Endothelial cell of umbilical vein (primary cell): ENCODE data around the gene SLC7A4. TPM values are rescaled to one million over a fixed set of nuclear protein-coding genes. Genes with fewer than 3 reads are reported as not detected.

Experiments
- BruUV-seq: library from RNA; stranded (reverse); fragments of 400-500 nt; replicated peaks from 2 replicates; lab custom pipeline; 2021; lab: Mats Ljungman, UMichigan
- CTCF ChIA-PET: fragments of 300-600, 350-600 bp; sonication (Branson Sonifier 250); formaldehyde crosslinking; loops from one replicate; lab custom pipeline; 2021; ENCODE audit warnings: antibody characterized with exemption, inconsistent platforms; lab: Charles Lee
- POLR2A ChIA-PET: fragments of 300-600, 350-600 bp; sonication (Branson Sonifier 250); formaldehyde crosslinking; loops from one replicate; lab custom pipeline; 2021; ENCODE audit warnings: antibody characterized with exemption, inconsistent platforms; lab: Charles Lee
- DNase-seq: peaks from one replicate; pipeline ENCODE4 v3.0.0-alpha.2; 2011; ENCODE audit warnings: low read depth, low spot score
- FAIRE-seq: peaks from 2 replicates; lab custom pipeline; 2011; peaks lifted over from hg19 to GRCh38; lab: Jason Lieb, UNC
- H2AFZ ChIP-seq: 2 replicates; pipeline ENCODE4 v1.6.0; 2012; ENCODE audit warnings: low read depth, low read length, control low read depth, inconsistent platforms
- H3K27ac ChIP-seq: 2 replicates; pipeline ENCODE4 v1.5.1; 2011; ENCODE audit warnings: low read depth, mild to moderate bottlenecking, control low read depth, low read length, moderate library complexity; ENCODE audit not compliant: insufficient read depth
- H3K27me3 ChIP-seq, 2 experiments: 2 replicates each; pipeline versions ENCODE4 v1.6.0 to v1.6.1; 2011; ENCODE audit warnings: low read length in 2 of 2, mixed read lengths in 1 of 2; ENCODE audit not compliant: control insufficient read depth in 2 of 2, insufficient read depth in 2 of 2
- H3K36me3 ChIP-seq, 2 experiments: 2 replicates in 1 of 2; 3 replicates in 1 of 2; pipeline ENCODE4 v1.5.1; 2011; ENCODE audit warnings: low read length in 2 of 2, mild to moderate bottlenecking in 1 of 2, moderate library complexity in 1 of 2; ENCODE audit not compliant: control insufficient read depth in 2 of 2, insufficient read depth in 2 of 2; ENCODE audit errors: extremely low read depth in 1 of 2
- H3K4me1 ChIP-seq: 3 replicates; pipeline ENCODE4 v1.5.1; 2011; ENCODE audit warnings: mild to moderate bottlenecking, low read length; ENCODE audit not compliant: control insufficient read depth, insufficient read depth; ENCODE audit errors: extremely low read depth
- H3K4me2 ChIP-seq: 2 replicates; pipeline ENCODE4 v1.6.1; 2011; ENCODE audit warnings: low read length, control low read depth, mixed read lengths; ENCODE audit not compliant: insufficient read depth
- H3K4me3 ChIP-seq, 3 experiments: fragments of 200-600 bp in 1 of 3; sonication (generic), shearing (Covaris generic) in 1 of 3; replicated peaks in 1 of 3; 2 replicates each; pipeline ENCODE4 v1.5.1; 2011 to 2016; ENCODE audit warnings: control low read depth in 3 of 3, low read length in 3 of 3, mild to moderate bottlenecking in 2 of 3, inconsistent platforms in 1 of 3, low read depth in 1 of 3, moderate library complexity in 1 of 3; ENCODE audit not compliant: insufficient read depth in 1 of 3
- H3K79me2 ChIP-seq: 2 replicates; pipeline ENCODE4 v1.6.0; 2012; ENCODE audit warnings: low read length, inconsistent platforms; ENCODE audit not compliant: control insufficient read depth, insufficient read depth
- H3K9ac ChIP-seq: replicated peaks from 2 replicates; pipeline ENCODE3; 2011; ENCODE audit warnings: low read length, control low read depth; ENCODE audit not compliant: insufficient read depth; ENCODE audit errors: extremely low read depth
- H3K9me1 ChIP-seq: replicated peaks from 3 replicates; pipeline ENCODE4 v1.6.0; 2011; ENCODE audit warnings: mild to moderate bottlenecking, low read length; ENCODE audit not compliant: control insufficient read depth, insufficient read depth; ENCODE audit errors: extremely low read depth
- H3K9me3 ChIP-seq: replicated peaks from 2 replicates; pipeline ENCODE4 v1.5.1; 2012; ENCODE audit warnings: low read length, inconsistent platforms; ENCODE audit not compliant: control insufficient read depth, insufficient read depth
- H4K20me1 ChIP-seq: replicated peaks from 2 replicates; pipeline ENCODE3; 2011; ENCODE audit warnings: mild to moderate bottlenecking, low read length; ENCODE audit not compliant: control insufficient read depth, insufficient read depth; ENCODE audit errors: extremely low read depth
- CTCF ChIP-seq, 2 donors: IDR thresholded peaks; 1 replicate in 1 of 2; 2 replicates in 1 of 2; pipeline ENCODE4 v1.5.1; 2011; ENCODE audit warnings: low read length in 2 of 2, mild to moderate bottlenecking in 2 of 2, moderate library complexity in 2 of 2, control low read depth in 1 of 2, inconsistent platforms in 1 of 2, low read depth in 1 of 2; ENCODE audit not compliant: insufficient read depth in 1 of 2; ENCODE audit errors: extremely low read depth in 1 of 2
- EZH2 ChIP-seq: IDR thresholded peaks from 2 replicates; pipeline ENCODE4 v1.6.1; 2012; ENCODE audit warnings: borderline replicate concordance, low read depth, mild to moderate bottlenecking, moderate library complexity, low read length, inconsistent platforms; ENCODE audit not compliant: severe bottlenecking
- FOS ChIP-seq: IDR thresholded peaks from 2 replicates; pipeline ENCODE4 v1.6.1; 2011; ENCODE audit warnings: mild to moderate bottlenecking, low read length, moderate library complexity, borderline replicate concordance; ENCODE audit not compliant: insufficient read depth
- GATA2 ChIP-seq: IDR thresholded peaks from 2 replicates; pipeline ENCODE4 v1.7.0; 2011; ENCODE audit warnings: low read depth, mild to moderate bottlenecking, moderate library complexity, mixed read lengths, low read length; ENCODE audit not compliant: insufficient read length, insufficient read depth
- JUN ChIP-seq: IDR thresholded peaks from 2 replicates; pipeline ENCODE4 v1.6.1; 2011; ENCODE audit warnings: borderline replicate concordance, low read depth; ENCODE audit not compliant: insufficient read length, insufficient read depth
- MAX ChIP-seq: IDR thresholded peaks from 2 replicates; pipeline ENCODE4 v1.6.1; 2011; ENCODE audit not compliant: insufficient read depth, insufficient read length
- MYC ChIP-seq: IDR thresholded peaks from one replicate; pipeline ENCODE4 v1.6.1; 2011; ENCODE audit warnings: mild to moderate bottlenecking, low read depth, low read length
- POLR2A ChIP-seq: IDR thresholded peaks from 2 replicates; pipeline ENCODE4 v1.6.1; 2012; ENCODE audit warnings: low read depth, mild to moderate bottlenecking, control low read depth, low read length
- POLR2AphosphoS5 ChIP-seq: IDR thresholded peaks from 2 replicates; pipeline ENCODE4 v1.6.1; 2012; ENCODE audit warnings: low read depth, mild to moderate bottlenecking, control low read depth, low read length, moderate library complexity; ENCODE audit not compliant: insufficient read depth
- dilution Hi-C: fragments of 300-500 bp; cut with MboI; formaldehyde crosslinking; loops from one replicate; pipeline ENCODE4 v1.15.0; 2019; ENCODE audit warnings: low sequenced_read_pairs; ENCODE audit not compliant: extremely low pct_ligation_motif_present
- intact Hi-C: fragments of 100-400 bp; cut with micrococcal nuclease; formaldehyde crosslinking; loops from one replicate; pipeline ENCODE4 v1.10.0; 2022
- polyA plus RNA-seq, 4 experiments: library from polyadenylated mRNA; depleted of rRNA in 3 of 4; stranded (reverse) in 3 of 4; unstranded in 1 of 4; fragments of >200 nt; gene quantifications; 2 replicates each; pipeline versions ENCODE4 v1.2.1 to v1.2.3, GENCODE V29; 2011 to 2012; ENCODE audit warnings: missing spikeins in 1 of 4
- total RNA-seq: library from RNA; stranded (reverse); gene quantifications from 2 replicates; pipeline ENCODE4 v1.2.3, GENCODE V29; 2021

The SLC7A4 gene
- total and polyA plus RNA-seq, 2 donors (not counting 3 experiments of a cell fraction or from before 2014, with no cell fraction given) = not detected

DNA sequence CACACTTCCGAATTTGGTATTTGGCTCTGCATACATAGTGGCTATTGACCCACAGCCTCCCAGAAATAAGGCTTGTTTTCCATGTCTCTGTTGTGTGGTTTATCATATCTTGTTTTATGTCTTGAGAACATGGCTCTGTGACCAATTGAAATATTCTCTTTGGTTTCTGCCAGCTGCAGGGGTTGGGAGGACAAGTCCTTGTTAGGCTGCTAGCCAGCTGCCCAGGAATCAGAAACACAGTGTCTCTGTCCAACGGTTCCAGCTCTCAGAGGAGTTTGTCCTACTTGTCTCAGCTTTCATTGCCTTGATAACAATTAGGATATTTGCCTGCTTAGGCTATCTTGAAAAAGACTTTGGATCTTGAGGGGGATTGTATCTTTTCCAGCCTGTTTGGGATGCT, 6.0 kb upstream of the SLC7A4 start:
- no peaks in the 10 kb centered on the region for H3K9me1 ChIP-seq
- FAIRE-seq (no peak), DNase-seq (no peak)
- POLR2A ChIA-PET = interaction anchor here (0.7 kb wide), 1 partner anchor 288 kb away, joined by 6 read pairs; no protein-coding TSS in a partner anchor
- dilution Hi-C loops (no loop called here), intact Hi-C loops (no loop called here)
- H2AFZ ChIP-seq = no peak overlapping the region
- no peaks in the 10 kb centered on the region for H3K36me3 ChIP-seq
- H3K9me3 ChIP-seq = no peaks in the 10 kb centered on the region
- TF ChIP-seq POLR2AphosphoS5 (no peak), CTCF (IDR thresholded peaks at IDR 0.05; ENCODE audit: extremely low read depth in 1 of 2, insufficient read depth in 1 of 2, low read depth in 1 of 2, low read length in 2 of 2) (no peak), FOS (no peak), EZH2 (no peak), GATA2 (no peak), MYC (no peak), JUN (no peak), POLR2A (no peak), MAX (no peak)
- peaks cover 6 to 11% of the 10 kb centered on the region in 2 experiments for H3K27me3 ChIP-seq
- H3K79me2 ChIP-seq = no peaks in the 10 kb centered on the region
- no peak overlapping the region for H3K4me2 ChIP-seq
- H4K20me1 ChIP-seq = no peaks in the 10 kb centered on the region
- H3K27ac ChIP-seq = no peak overlapping the region
- BruUV-seq = no TSS peak
- H3K4me3 ChIP-seq = no peak overlapping the region
- CTCF ChIA-PET = interaction anchor here (0.7 to 2.4 kb wide), 2 partner anchors 153 to 193 kb away, joined by 3 to 4 read pairs; no protein-coding TSS in a partner anchor
- no peaks in the 10 kb centered on the region for H3K4me1 ChIP-seq
- H3K9ac ChIP-seq = no peak overlapping the region
